Hematopoietic multipotent progenitor cell treated with erythropoietin and hydrocortisone succinate and interleukin-3 and kit ligand, for 15 days (in vitro differentiated cells): ENCODE data around the gene MYB.
"Not testable (repeated sequence)": the region's sequence is repeated elsewhere in the genome, so short reads cannot be mapped to it uniquely, and the experiment has no call there.

Experiments
- DNase-seq: peaks from one replicate; pipeline ENCODE4 v3.0.0-alpha.2; 2015; ENCODE audit warnings: low spot score

MYB gene

GRCh38 chr6:135164387-135164786, 16.7 kb upstream of the MYB start:
- not testable (repeated sequence) for DNase-seq

GRCh38 chr6:135165031-135165430, 16.1 kb upstream of the MYB start:
- no peak for DNase-seq

DNA sequence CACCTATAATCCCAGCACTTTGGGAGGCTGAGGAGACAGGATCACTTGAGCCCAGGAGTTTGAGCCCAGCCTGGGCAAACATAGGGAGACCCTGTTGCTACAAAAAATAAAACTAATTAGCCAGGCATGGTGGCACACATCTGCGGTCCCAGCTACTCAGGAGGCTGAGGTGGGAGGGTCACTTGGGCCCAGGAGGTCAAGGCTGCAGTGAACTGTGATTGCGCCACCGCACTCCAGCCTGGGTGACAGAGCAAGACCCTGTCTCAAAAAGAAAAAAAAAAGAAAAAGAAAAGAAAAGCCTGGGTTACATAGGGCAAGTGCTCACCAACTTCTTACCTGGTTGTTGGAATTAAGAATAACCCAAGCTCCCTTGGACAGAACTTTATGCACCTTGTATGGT, 14.6 kb upstream of the MYB start:
- no peak for DNase-seq

DNA sequence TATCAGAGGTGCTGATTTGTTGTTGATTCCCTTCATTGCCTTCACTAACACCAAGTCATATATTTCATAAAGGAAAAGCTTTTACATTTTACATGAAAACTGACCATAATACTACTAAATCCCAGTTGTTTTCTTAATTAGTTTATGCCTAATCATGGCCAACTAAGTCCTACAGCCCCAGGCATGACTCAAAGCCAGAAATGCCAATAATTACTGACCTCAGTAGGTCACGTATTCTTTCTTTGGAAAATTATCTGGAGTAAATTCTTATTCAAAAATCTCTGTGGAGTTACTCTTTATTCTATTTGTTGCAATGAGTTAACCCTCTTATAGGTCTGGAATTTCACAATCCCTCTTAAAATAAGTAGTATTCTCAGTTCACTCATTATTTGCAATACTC, 13.5 kb upstream of the MYB start:
- DNase-seq: no peak

DNA sequence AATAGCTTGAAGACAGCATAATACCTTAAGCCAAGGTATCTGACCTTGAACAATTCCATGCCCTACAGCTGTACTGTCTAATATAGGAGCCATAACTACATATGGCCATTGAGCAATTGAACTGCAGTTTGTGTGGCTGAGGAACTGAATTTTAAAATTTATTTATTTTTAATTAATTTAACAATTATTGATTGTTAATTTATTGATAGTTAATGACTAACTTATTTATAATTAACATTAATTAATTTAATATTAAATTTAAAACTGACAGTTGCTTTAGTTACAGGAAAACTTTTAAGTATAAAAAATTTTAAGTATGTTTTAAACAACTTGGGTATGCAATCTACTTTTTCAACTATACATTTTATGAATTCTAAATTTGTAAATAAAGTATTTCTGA, 12.3 kb upstream of the MYB start:
- no peak for DNase-seq

DNA sequence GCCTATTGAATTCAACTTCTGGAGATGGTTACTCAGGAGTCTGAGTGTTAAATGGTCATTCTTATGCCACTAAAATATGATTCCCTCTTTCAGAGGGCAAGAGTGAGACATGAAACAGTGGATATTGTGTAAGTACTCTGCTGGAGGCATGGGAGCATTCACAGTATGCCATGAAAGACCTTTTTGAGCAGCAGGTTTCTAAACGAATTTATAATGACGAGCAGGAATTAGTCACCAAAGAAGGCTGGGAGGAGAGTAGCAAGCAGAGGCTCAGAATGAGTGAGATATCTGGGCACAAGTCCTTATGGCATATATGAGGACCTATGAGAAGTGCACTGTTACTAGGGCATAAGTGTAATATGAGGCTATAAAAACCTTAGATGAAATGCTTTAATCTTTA, 10.9 kb upstream of the MYB start:
- no peak for DNase-seq

- no peak for DNase-seq
These were observed 10.3 kb upstream of the MYB start for GRCh38 chr6:135170849-135171248.

DNA sequence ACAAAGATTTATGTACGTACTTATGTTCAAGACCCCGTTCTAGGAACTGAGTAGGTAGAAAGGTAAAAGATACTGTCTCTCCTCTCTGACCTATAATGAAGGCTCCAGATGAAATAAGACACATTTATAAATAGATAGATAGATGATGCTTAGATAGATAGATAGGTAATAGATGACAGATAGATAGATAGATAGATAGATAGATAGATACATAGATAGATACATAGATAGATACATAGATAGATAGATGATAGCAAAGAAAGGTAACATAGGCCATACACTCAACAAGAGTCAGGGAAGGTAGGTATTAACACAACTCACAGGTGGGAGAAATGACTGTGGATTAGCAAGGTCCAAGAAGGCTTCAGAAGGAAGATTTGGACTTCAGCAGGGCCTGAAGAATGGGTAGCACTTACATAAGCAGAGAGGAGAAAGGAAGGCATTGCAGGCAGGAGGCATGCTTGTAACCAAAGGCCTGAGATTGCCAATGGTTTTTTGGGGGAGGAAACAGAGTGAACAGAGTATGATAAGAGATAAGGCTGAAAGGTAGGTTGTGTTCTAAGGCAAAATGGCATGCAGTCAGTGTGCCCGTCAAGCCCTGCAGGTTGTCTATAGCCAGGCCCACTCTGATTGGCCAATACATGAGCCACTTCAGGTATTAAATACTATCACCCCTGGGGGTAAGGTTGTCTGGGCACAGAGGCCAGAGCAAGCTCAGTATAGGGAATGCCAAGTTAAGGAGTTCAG, 7.7 kb upstream of the MYB start:
- DNase-seq: no peak

GRCh38 chr6:135173989-135174484, 7.1 kb upstream of the MYB start:
- DNase-seq: no peak

GRCh38 chr6:135176058-135176457, 5.0 kb upstream of the MYB start:
- no peak for DNase-seq

DNA sequence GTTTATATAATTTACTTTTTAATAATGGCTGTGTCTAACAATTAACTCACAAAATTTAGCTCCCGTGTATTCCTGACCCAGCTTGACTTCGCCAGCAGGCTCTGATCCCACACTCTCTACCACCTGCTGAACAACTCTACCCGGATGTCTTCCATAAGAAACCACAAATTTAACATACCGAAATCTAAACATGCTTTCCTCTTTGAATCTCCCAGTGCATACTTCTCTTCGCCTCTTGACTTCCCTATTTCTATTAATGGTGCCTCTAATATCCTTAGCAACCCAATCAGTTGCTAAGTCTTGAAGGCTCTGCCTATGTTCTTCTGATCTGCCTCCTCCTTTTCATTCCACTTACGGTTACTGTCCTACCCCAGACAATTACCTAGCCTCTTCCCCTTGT, 4.6 kb upstream of the MYB start:
- no peak for DNase-seq

DNA sequence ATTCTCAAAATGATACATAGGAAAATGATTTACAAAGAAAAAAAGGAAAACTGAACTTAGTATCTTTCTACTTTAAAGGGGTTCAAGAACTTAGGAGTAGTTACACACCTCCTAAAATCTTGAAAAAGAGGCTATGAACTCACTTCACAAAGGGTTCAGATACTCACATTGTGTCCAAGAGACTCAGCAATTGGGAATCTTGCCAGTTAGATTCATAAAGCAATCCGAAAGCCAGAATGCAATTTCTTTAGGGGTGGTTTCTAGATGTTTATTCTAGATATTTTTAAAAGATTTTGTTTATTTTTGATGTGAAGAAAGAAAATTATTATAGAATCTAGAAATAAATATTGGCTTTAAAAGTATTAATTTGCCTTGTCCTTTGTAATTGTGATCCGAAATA, 1.7 kb upstream of the MYB start:
- DNase-seq: no peak

DNA sequence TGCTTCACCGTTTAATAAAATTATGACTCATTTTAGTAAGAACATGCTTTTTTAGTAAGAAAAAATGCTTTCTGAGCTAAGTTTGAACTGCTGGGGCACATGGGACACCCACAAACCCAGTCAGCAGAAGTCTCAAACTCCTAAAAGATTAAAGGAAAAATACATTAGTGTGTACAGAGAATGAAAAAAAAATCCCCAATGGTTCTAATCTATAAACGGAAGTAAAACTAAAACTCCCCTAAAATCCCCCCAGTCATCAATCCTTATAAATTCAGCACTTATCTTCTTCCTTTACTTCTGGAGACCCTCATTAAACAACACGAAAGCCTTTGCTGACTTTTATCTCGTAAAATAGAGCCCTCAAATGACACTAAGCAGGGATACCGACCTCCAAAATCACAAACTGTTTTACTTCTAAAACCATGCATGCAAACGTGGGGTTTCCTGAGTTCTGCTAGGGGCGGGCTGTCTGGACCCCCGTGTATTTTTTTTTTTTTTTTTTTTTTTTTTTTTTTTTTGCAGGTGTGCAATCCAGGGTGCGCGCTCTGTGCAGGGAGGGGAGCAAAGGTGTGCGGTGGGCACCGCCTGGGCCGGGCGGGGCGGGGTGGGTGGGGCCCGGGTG, 1.1 kb upstream of the MYB start:
- no peak for DNase-seq

DNA sequence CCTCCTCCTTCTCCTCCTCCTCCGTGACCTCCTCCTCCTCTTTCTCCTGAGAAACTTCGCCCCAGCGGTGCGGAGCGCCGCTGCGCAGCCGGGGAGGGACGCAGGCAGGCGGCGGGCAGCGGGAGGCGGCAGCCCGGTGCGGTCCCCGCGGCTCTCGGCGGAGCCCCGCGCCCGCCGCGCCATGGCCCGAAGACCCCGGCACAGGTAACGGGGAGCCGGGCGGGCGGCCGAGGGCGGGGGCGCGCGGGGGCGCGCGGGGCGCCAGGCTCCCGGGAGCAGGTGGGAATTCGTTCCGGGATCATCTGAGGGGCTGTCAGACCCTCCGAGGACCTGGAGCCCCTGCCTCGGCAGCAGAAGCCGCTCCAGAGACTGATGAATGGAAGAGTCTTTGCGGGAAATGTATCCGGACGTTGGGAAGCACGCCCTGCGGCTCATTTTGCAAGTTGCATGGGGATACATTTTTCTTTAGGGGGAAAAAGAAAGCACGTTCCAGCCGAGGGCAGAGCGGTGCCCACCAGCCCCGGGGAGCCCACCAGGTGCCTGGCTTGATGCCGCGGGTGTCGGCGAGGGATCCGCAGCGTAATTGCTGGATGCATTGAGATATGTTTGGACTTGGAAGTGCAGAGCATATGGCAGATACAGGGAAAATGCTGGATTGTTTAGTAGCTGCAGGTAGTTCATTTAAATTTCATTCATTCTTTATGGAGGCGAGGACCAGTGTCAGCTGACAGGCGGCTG, 394 bp downstream of the MYB start:
- DNase-seq: no peak

- peak; percentile 37 for DNase-seq
These were observed 1.2 kb downstream of the MYB start for GRCh38 chr6:135182071-135183001.

- no peak for DNase-seq
These were observed 2.0 kb downstream of the MYB start for GRCh38 chr6:135183002-135183531.

DNA sequence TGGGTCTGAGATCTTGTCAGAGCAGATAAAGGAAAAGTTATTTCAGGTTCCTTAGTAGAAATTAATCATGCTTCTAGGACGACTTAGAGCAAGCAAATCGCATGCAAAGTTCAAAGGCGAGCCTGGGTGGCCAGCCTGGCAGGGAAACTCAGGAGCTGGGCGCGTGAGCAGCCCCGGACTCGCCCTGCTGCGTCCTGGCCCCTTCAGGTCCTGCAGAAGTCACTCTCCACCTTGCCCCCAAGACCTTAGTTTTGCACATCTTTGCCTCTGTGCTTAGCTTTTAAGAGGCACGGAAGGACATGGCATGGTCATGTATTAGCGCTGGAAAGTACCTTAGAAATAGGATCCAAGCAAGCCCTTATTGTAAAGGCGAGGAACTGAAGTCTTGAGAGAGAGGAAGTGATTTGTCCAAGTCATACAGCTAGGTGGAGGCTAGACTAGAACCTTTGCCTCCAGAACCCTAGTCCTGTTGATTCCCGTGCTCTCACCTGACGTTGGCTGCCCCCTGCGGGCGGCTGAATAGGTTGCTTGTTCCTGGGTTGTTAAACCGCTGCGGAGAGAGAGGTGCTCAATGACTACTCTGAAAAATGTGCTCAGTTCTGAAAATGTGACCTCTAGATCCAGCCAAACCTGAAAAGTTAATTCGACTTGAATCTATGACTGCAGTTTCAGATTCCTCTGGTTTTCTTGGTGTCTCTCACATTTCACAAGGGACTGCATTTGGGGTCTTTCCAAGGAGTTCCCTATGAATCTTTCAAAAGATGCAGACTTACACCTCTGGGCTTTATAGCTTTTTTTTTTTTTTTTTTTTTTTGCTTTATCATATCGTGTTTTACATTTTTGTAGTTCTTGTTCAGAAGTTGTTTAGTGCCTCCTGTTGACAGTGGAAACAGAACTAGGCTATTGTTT, 2.7 kb downstream of the MYB start:
- peak; percentile 77 for DNase-seq

DNA sequence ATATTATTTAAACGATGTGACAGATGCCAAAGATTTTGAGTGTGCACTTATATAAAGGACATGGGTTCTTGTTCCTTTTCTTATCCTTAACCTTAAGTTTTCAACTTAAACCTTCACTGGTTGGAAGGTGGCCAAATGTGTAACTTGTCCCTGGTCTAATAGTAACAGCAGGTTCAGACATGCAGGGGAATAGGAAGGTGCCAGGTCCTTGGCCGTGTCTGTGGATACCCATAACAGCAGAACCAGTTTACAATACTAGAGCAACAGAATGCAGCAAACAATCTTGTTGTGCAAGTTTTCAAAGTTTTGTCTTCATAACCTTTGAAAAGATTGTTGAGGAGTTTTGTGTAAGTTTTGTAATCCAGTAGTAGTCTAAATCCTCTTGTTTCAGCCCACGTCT, 4.4 kb downstream of the MYB start:
- peak; percentile 41 for DNase-seq

DNA sequence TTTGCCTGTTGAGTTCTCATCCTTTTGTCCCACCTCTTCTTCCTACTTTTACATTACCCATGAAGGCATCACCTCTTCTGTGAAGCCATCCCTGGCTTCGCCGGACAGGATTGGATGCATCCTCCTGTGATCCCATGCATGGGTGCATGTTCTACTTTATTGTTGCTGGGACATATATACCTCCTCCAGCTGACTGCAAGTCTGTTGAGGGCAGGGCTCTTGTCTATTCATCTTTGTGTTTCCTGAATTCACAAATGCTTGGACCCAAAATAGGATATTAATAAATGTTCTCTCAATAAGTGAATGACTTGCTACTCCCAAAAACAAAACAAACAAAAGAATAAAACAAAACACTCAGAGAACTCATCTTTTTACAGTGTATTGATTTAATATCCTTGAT, 5.1 kb downstream of the MYB start:
- no peak for DNase-seq

DNA sequence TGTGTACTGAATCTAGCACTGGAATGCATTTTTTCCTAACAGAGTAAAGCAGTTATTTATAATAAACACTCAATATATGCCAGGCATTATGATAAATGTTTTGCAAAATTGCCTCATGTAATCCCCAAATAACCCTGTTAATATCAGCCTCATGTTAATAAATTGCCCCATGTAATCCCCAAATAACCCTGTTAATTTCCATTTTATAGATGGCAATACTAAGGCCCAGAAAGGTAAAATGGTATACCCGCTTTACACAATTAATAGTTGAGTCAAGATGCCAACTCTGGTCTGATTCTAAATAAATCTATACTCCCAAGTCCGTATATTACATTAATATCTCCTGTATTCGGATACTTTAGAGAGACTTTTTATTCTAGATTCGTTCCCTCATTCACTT, 6.3 kb downstream of the MYB start:
- no peak for DNase-seq

DNA sequence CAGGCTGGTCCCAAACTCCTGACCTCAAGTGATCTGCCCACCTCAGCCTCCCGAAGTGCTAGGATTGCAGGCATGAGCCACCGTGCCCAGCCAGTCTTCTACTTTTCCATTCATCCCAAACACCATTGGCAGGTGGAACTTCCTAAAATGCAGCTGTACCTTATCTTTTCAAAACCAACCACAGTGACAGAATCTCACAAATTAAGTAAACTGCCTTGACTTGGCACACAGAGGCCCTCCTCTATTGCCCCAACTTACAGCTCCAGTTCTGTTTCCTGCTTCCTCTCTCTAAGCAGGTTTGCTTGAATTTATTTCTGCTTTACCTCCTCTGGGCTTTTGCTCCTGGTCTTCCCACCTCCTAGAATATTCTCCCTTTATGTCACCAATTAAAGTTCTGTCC, 7.6 kb downstream of the MYB start:
- DNase-seq: no peak
